H1 (cell line): ENCODE measurements around the gene BRIX1. TPM values are rescaled to one million over a fixed set of nuclear protein-coding genes. Genes with fewer than 3 reads are reported as not detected.

Source experiments
- CTCF ChIA-PET: fragments of 300-600 bp; sonication (Branson Sonifier 250); formaldehyde crosslinking; loops from one replicate; lab custom pipeline; 2021; ENCODE audit not compliant: partially characterized antibody; lab: Charles Lee
- POLR2A ChIA-PET: fragments of 300-600 bp; sonication (Branson Sonifier 250); formaldehyde crosslinking; loops from one replicate; lab custom pipeline; 2021; ENCODE audit warnings: inconsistent platforms; ENCODE audit not compliant: partially characterized antibody; lab: Charles Lee
- DNase-seq, 2 experiments: peaks; one replicate each; pipeline versions ENCODE4 v3.0.0 to v3.0.0-alpha.2; 2010 to 2022; ENCODE audit warnings: low spot score in 2 of 2, low read depth in 1 of 2, mixed read lengths in 1 of 2
- FAIRE-seq: peaks from 2 replicates; lab custom pipeline; 2011; peaks lifted over from hg19 to GRCh38; lab: Jason Lieb, UNC
- H2AFZ ChIP-seq: 2 replicates; pipeline ENCODE4 v1.8.1; 2012; ENCODE audit warnings: low read length, inconsistent platforms
- H2AK5ac ChIP-seq: 2 replicates; pipeline ENCODE4 v1.6.1; 2013; ENCODE audit warnings: low read depth, low read length
- H2BK120ac ChIP-seq: replicated peaks from 2 replicates; pipeline ENCODE3; 2013; ENCODE audit warnings: low read depth, low read length, inconsistent platforms
- H2BK12ac ChIP-seq: 2 replicates; pipeline ENCODE4 v1.6.1; 2013; ENCODE audit warnings: low read depth, low read length
- H2BK15ac ChIP-seq: 2 replicates; pipeline ENCODE4 v1.6.1; 2013; ENCODE audit warnings: low read length
- H2BK20ac ChIP-seq: 2 replicates; pipeline ENCODE4 v1.6.1; 2013; ENCODE audit warnings: low read length
- H2BK5ac ChIP-seq: 2 replicates; pipeline ENCODE4 v1.6.1; 2013; ENCODE audit warnings: low read depth, low read length
- H3K14ac ChIP-seq: 2 replicates; pipeline ENCODE4 v1.6.1; 2013; ENCODE audit warnings: inconsistent platforms; ENCODE audit not compliant: insufficient read length
- H3K18ac ChIP-seq: 2 replicates; pipeline ENCODE4 v1.6.1; 2013; ENCODE audit warnings: low read length; ENCODE audit errors: extremely low read depth
- H3K23ac ChIP-seq: 2 replicates; pipeline ENCODE4 v1.6.1; 2013; ENCODE audit warnings: inconsistent platforms; ENCODE audit not compliant: insufficient read length
- H3K23me2 ChIP-seq: 2 replicates; pipeline ENCODE4 v1.6.1; 2013; ENCODE audit warnings: low read depth, low read length
- H3K27ac ChIP-seq: 2 replicates; pipeline ENCODE4 v1.6.1; 2011; ENCODE audit warnings: low read depth, low read length, inconsistent platforms
- H3K27me3 ChIP-seq, 4 experiments: replicated peaks in 1 of 4; 1 replicate in 1 of 4; 2 replicates in 3 of 4; pipeline versions ENCODE4 v1.6.1 to v1.8.1; 2011 to 2013; ENCODE audit warnings: low read length in 3 of 4, mild to moderate bottlenecking in 3 of 4, inconsistent platforms in 2 of 4, mixed read lengths in 2 of 4, moderate library complexity in 1 of 4; ENCODE audit not compliant: control insufficient read depth in 3 of 4, insufficient read depth in 3 of 4; ENCODE audit errors: extremely low read depth in 1 of 4
- H3K36me3 ChIP-seq, 4 experiments: 2 replicates each; pipeline versions ENCODE4 v1.6.1 to v1.8.1; 2011 to 2013; ENCODE audit warnings: mild to moderate bottlenecking in 4 of 4, low read length in 3 of 4, moderate library complexity in 2 of 4, control low read depth in 1 of 4, inconsistent platforms in 1 of 4; ENCODE audit not compliant: insufficient read depth in 4 of 4, control insufficient read depth in 2 of 4
- H3K4ac ChIP-seq: replicated peaks from 2 replicates; pipeline ENCODE3; 2013; ENCODE audit warnings: low read length, low read depth, mixed read lengths, inconsistent platforms; ENCODE audit not compliant: insufficient read length
- H3K4me1 ChIP-seq, 4 experiments: replicated peaks in 1 of 4; 1 replicate in 1 of 4; 2 replicates in 3 of 4; pipeline versions ENCODE4 v1.6.1 to v1.8.1; 2011 to 2013; ENCODE audit warnings: low read length in 3 of 4, inconsistent platforms in 2 of 4, mixed read lengths in 1 of 4; ENCODE audit not compliant: insufficient read depth in 4 of 4, control insufficient read depth in 3 of 4
- H3K4me2 ChIP-seq, 2 experiments: 2 replicates each; pipeline versions ENCODE4 v1.6.1 to v1.8.1; 2011 to 2013; ENCODE audit warnings: low read depth in 2 of 2, low read length in 2 of 2, control low read depth in 1 of 2, inconsistent platforms in 1 of 2, mild to moderate bottlenecking in 1 of 2; ENCODE audit not compliant: insufficient read depth in 1 of 2
- H3K4me3 ChIP-seq, 4 experiments: fragments of 200-600, 300-600 bp in 1 of 4; sonication (generic), shearing (Covaris generic), sonication (Bioruptor Twin) in 1 of 4; 2 replicates each; pipeline versions ENCODE4 v1.5.1 to v1.8.1; 2011 to 2016; ENCODE audit warnings: low read length in 4 of 4, low read depth in 3 of 4, control low read depth in 2 of 4, inconsistent platforms in 2 of 4, mild to moderate bottlenecking in 2 of 4, mixed read lengths in 1 of 4, moderate library complexity in 1 of 4; ENCODE audit not compliant: insufficient read depth in 2 of 4; ENCODE audit errors: extremely low read depth in 1 of 4
- H3K56ac ChIP-seq: replicated peaks from 2 replicates; pipeline ENCODE3; 2013; ENCODE audit warnings: low read depth, mild to moderate bottlenecking, mixed read lengths, low read length, inconsistent platforms; ENCODE audit not compliant: insufficient read length
- H3K79me1 ChIP-seq: 2 replicates; pipeline ENCODE4 v1.6.1; 2013; ENCODE audit warnings: low read depth, low read length, control low read depth
- H3K79me2 ChIP-seq, 2 experiments: 2 replicates each; pipeline versions ENCODE4 v1.6.1 to v1.8.1; 2012 to 2013; ENCODE audit warnings: low read length in 2 of 2, mild to moderate bottlenecking in 2 of 2, inconsistent platforms in 1 of 2; ENCODE audit not compliant: insufficient read depth in 2 of 2, control insufficient read depth in 1 of 2
- H3K9ac ChIP-seq, 4 experiments: replicated peaks in 1 of 4; 1 replicate in 1 of 4; 2 replicates in 3 of 4; pipeline versions ENCODE4 v1.6.1 to v1.8.1; 2011 to 2013; ENCODE audit warnings: low read depth in 3 of 4, low read length in 3 of 4, control low read depth in 2 of 4, mild to moderate bottlenecking in 2 of 4, moderate library complexity in 2 of 4, inconsistent platforms in 1 of 4; ENCODE audit errors: extremely low read depth in 1 of 4
- H3K9me3 ChIP-seq, 2 experiments: 2 replicates each; pipeline versions ENCODE4 v1.6.1 to v1.8.1; 2012 to 2013; ENCODE audit warnings: mild to moderate bottlenecking in 2 of 2, moderate library complexity in 2 of 2, control low read depth in 1 of 2, inconsistent platforms in 1 of 2, low read depth in 1 of 2, low read length in 1 of 2, mixed read lengths in 1 of 2; ENCODE audit not compliant: insufficient read depth in 2 of 2
- H4K20me1 ChIP-seq, 2 experiments: replicated peaks in 1 of 2; 2 replicates each; pipeline versions ENCODE3 to v1.8.1; 2011 to 2013; ENCODE audit warnings: inconsistent platforms in 2 of 2, low read length in 2 of 2, mild to moderate bottlenecking in 1 of 2; ENCODE audit not compliant: insufficient read depth in 2 of 2, control insufficient read depth in 1 of 2
- H4K5ac ChIP-seq: 2 replicates; pipeline ENCODE4 v1.6.1; 2013; ENCODE audit warnings: low read length, low read depth, mixed read lengths, inconsistent platforms; ENCODE audit not compliant: insufficient read length
- H4K8ac ChIP-seq: 2 replicates; pipeline ENCODE4 v1.8.0; 2013; ENCODE audit warnings: mild to moderate bottlenecking, moderate library complexity, low read length, inconsistent platforms; ENCODE audit not compliant: insufficient read depth; ENCODE audit errors: extremely low read depth
- H4K91ac ChIP-seq: replicated peaks from 2 replicates; pipeline ENCODE3; 2013; ENCODE audit warnings: low read length, mixed read lengths, inconsistent platforms; ENCODE audit not compliant: insufficient read length
- ATF3 ChIP-seq: IDR thresholded peaks from 2 replicates; pipeline ENCODE4 v1.6.1; 2011; ENCODE audit warnings: low read depth, mild to moderate bottlenecking, low read length; ENCODE audit not compliant: insufficient read depth
- CHD2 ChIP-seq: IDR thresholded peaks from 2 replicates; pipeline ENCODE4 v1.6.1; 2012; ENCODE audit warnings: low read length, improper control_type of control experiment
- E2F6 ChIP-seq: IDR thresholded peaks from 2 replicates; pipeline ENCODE4 v1.6.1; 2012; ENCODE audit warnings: inconsistent platforms
- EP300 ChIP-seq, 2 experiments: IDR thresholded peaks; 1 replicate in 1 of 2; 2 replicates in 1 of 2; pipeline ENCODE4 v1.6.1; 2011 to 2012; ENCODE audit warnings: low read depth in 2 of 2, low read length in 2 of 2, mild to moderate bottlenecking in 2 of 2, borderline replicate concordance in 1 of 2, inconsistent platforms in 1 of 2, moderate library complexity in 1 of 2
- JUN ChIP-seq: IDR thresholded peaks from 2 replicates; pipeline ENCODE4 v1.6.1; 2011; ENCODE audit warnings: low read depth, mild to moderate bottlenecking, improper control_type of control experiment, low read length
- JUND ChIP-seq: IDR thresholded peaks from 2 replicates; pipeline ENCODE4 v1.6.1; 2011; ENCODE audit warnings: mild to moderate bottlenecking, improper control_type of control experiment, low read length
- NRF1 ChIP-seq: IDR thresholded peaks from 2 replicates; pipeline ENCODE4 v1.6.1; 2011; ENCODE audit warnings: mild to moderate bottlenecking, low read depth, low read length, improper control_type of control experiment
- POLR2A ChIP-seq, 2 experiments: IDR thresholded peaks; 1 replicate in 1 of 2; 2 replicates in 1 of 2; pipeline ENCODE4 v1.6.1; 2011; ENCODE audit warnings: low read depth in 2 of 2, low read length in 2 of 2, mild to moderate bottlenecking in 2 of 2; ENCODE audit errors: control extremely low read depth in 1 of 2
- POU5F1 ChIP-seq: IDR thresholded peaks from 2 replicates; pipeline ENCODE4 v1.6.1; 2011; ENCODE audit warnings: low read depth, mild to moderate bottlenecking, low read length, moderate library complexity
- RFX5 ChIP-seq: IDR thresholded peaks from 2 replicates; pipeline ENCODE4 v1.6.1; 2011; ENCODE audit warnings: low read depth, low read length, improper control_type of control experiment, borderline replicate concordance
- RXRA ChIP-seq: IDR thresholded peaks from 2 replicates; pipeline ENCODE4 v1.6.1; 2011; ENCODE audit warnings: low read depth, mild to moderate bottlenecking, low read length, moderate library complexity; ENCODE audit not compliant: insufficient read depth
- TCF12 ChIP-seq: IDR thresholded peaks from 2 replicates; pipeline ENCODE4 v1.6.1; 2011; ENCODE audit warnings: low read depth, mild to moderate bottlenecking, low read length
- USF2 ChIP-seq: IDR thresholded peaks from 2 replicates; pipeline ENCODE4 v1.6.1; 2011; ENCODE audit warnings: low read length, improper control_type of control experiment
- WGBS, 2 experiments: shearing (Covaris generic) in 1 of 2; methylation state at CpG; one replicate each; pipeline versions ENCODE4 v1.1.6 to v1.1.7; 2013 to 2015; ENCODE audit warnings: low lambda C conversion rate in 2 of 2, mixed read lengths in 2 of 2, inconsistent platforms in 1 of 2, low coverage in 1 of 2, missing lambda C conversion rate in 1 of 2; ENCODE audit not compliant: insufficient replicate concordance in 2 of 2, insufficient coverage in 1 of 2, insufficient read length in 1 of 2; ENCODE audit errors: extremely low coverage in 1 of 2, missing lambda C conversion rate in 1 of 2; 5-methylcytosine and 5-hydroxymethylcytosine counted together
- polyA plus RNA-seq, 7 experiments: library from polyadenylated mRNA; depleted of rRNA in 3 of 7; stranded (reverse) in 5 of 7; unstranded in 2 of 7; fragments of >200 nt in 5 of 7; fragments of 200-250 nt in 2 of 7; gene quantifications; 1 replicate in 5 of 7; 2 replicates in 1 of 7; 4 replicates in 1 of 7; pipeline versions ENCODE4 v1.2.1 to v1.2.3, GENCODE V29; 2011 to 2013; ENCODE audit warnings: missing spikeins in 2 of 7, mixed read lengths in 2 of 7
- total RNA-seq: library from RNA; stranded (reverse); fragmentation: NEBNext Ultra II Directional; extraction: Animal tissue kit (Norgen Biotek cat#: 25700); gene quantifications from 2 replicates; pipeline ENCODE4 v1.2.1, GENCODE V29; 2021

Gene BRIX1
- total and polyA plus RNA-seq, 2 of the 8 experiments (the other 6 are each of a cell fraction or from before 2014, with no cell fraction given), result 26.9 to 71.7 TPM

- Histone ChIP-seq H3K27me3 (no peaks in the 10 kb centered on the region), H2BK5ac (no peak overlapping the region), H3K4me2 (no peak overlapping the region), H2BK120ac (no peak overlapping the region), H4K5ac (no peak overlapping the region), H2BK15ac (no peak overlapping the region), H2BK20ac (no peak overlapping the region), H3K27ac (no peak overlapping the region), H2AFZ (no peak overlapping the region), H3K79me1 (no peaks in the 10 kb centered on the region), H3K9ac (no peak overlapping the region), H3K4me3 (no peak overlapping the region), H3K23ac (no peak overlapping the region), H4K91ac (no peak overlapping the region), H3K18ac (no peak overlapping the region), H3K79me2 (no peaks in the 10 kb centered on the region), H3K36me3 (peaks cover 0 to 15% (median 10%) of the 10 kb centered on the region in 4 experiments; a peak in 3 of 8 replicates), H2AK5ac (no peak overlapping the region), H4K20me1 (no peaks in the 10 kb centered on the region), H3K9me3 (no peaks in the 10 kb centered on the region), H3K56ac (no peak overlapping the region), H3K23me2 (no peaks in the 10 kb centered on the region), H4K8ac (no peak overlapping the region), H3K4me1 (no peaks in the 10 kb centered on the region), H3K4ac (no peak overlapping the region), H3K14ac (no peak overlapping the region), H2BK12ac (no peak overlapping the region)
- no peak for TF ChIP-seq NRF1
- TF ChIP-seq E2F6, result no peak
- no peak for TF ChIP-seq ATF3
- TF ChIP-seq CHD2, result no peak
- no peak for TF ChIP-seq RXRA
- no peak for TF ChIP-seq JUN
- TF ChIP-seq TCF12, result no peak
- no peak for TF ChIP-seq EP300 (IDR thresholded peaks at IDR 0.05; ENCODE audit: borderline replicate concordance in 1 of 2, low read depth in 2 of 2, low read length in 2 of 2)
- no peak for TF ChIP-seq POLR2A (IDR thresholded peaks at IDR 0.05; ENCODE audit: control extremely low read depth in 1 of 2, low read depth in 2 of 2, low read length in 2 of 2)
- TF ChIP-seq USF2, result no peak
- TF ChIP-seq POU5F1, result no peak
- TF ChIP-seq JUND, result no peak
- no peak for TF ChIP-seq RFX5
- CTCF ChIA-PET, result interaction anchor here (0.7 to 8.0 kb wide), 19 partner anchors 9 to 483 kb away, joined by 3 to 69 read pairs (median 4); no protein-coding TSS in a partner anchor
- FAIRE-seq, result no peak
- 93% methylated on average over 1 of the region's 1 CpG; no CpG with 5 or more reads in 1 of the 2 experiments for WGBS, 2 experiments
- no peak for DNase-seq
- POLR2A ChIA-PET, result no interaction called here
Observed at GRCh38 chr5:34957321-34957720, 41.8 kb downstream of the BRIX1 start.
